Body of pancreas (tissue), 4 donors: ENCODE results near the gene SPATS2L.

Experiments
- CTCF ChIP-seq, 7 experiments: fragments of 450-650 bp in 4 of 7; fragments of 200-600 bp in 3 of 7; sonication (generic) in 3 of 7; IDR thresholded peaks; one replicate each; pipeline ENCODE4 v1.5.1; 2016 to 2019; ENCODE audit warnings: antibody characterized with exemption in 7 of 7
- POLR2A ChIP-seq, 3 donors: fragments of 450-650 bp; IDR thresholded peaks; one replicate each; pipeline ENCODE4 v1.6.1; 2016; ENCODE audit warnings: antibody characterized with exemption in 3 of 3, mild to moderate bottlenecking in 2 of 3

DNA sequence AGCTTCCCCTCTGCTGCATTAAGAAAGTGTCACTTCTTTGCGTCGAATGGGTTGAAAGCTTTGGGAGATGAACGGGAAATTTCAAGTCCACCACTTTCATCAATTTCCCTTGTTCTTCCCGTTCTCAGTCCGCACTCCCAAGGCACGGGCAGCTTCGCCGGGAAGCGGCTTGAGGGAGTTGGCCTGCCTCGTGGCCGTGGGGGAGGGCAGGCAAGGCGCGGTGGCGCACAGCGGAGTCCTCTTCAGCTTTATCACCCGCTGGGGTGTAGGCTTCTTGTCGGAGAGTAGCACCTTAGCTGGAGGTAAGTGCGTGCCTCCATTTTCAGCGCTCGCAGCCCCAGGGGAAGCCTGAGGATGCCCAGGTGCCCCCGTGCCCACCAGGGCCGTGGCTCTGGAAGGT lies 183.5 kb downstream of the SPATS2L start:
- no peak for TF ChIP-seq CTCF (IDR thresholded peaks at IDR 0.05)
- TF ChIP-seq POLR2A (IDR thresholded peaks at IDR 0.05), result no peak
